Kasumi-1 (cell line): ENCODE data around the gene CEP112.
"Not testable (repeated sequence)": the region's sequence is repeated elsewhere in the genome, so short reads cannot be mapped to it uniquely, and the experiment has no call there.

ENCODE experiments used
- DNase-seq, 2 experiments: peaks; one replicate each; lab custom pipeline; 2025; lab: John Stamatoyannopoulos, UW

Gene CEP112

GRCh38 chr17:65683428-65683827, 508.5 kb downstream of the CEP112 start:
- no peak for DNase-seq

GRCh38 chr17:65681763-65682162, 510.2 kb downstream of the CEP112 start:
- DNase-seq, result not testable (repeated sequence)

- no peak for DNase-seq
Measured at GRCh38 chr17:65679165-65679845, 512.6 kb downstream of the CEP112 start.

GRCh38 chr17:65678546-65678945, 513.4 kb downstream of the CEP112 start:
- no peak for DNase-seq

GRCh38 chr17:65677932-65678331, 514.0 kb downstream of the CEP112 start:
- no peak for DNase-seq

GRCh38 chr17:65674246-65675045, 517.5 kb downstream of the CEP112 start:
- no peak for DNase-seq

- no peak for DNase-seq
Measured at GRCh38 chr17:65670667-65671371, 521.1 kb downstream of the CEP112 start.

GRCh38 chr17:65668211-65668610, 523.7 kb downstream of the CEP112 start:
- no peak for DNase-seq

- DNase-seq, result no peak
Measured at GRCh38 chr17:65667656-65668055, 524.3 kb downstream of the CEP112 start.

- DNase-seq, result no peak
Measured at GRCh38 chr17:65666876-65667321, 525.0 kb downstream of the CEP112 start.

GRCh38 chr17:65665966-65666365, 526.0 kb downstream of the CEP112 start:
- DNase-seq, result no peak

- DNase-seq, result no peak
Measured at GRCh38 chr17:65664696-65665095, 527.2 kb downstream of the CEP112 start.

GRCh38 chr17:65664266-65664665, 527.7 kb downstream of the CEP112 start:
- DNase-seq, result no peak

- DNase-seq, result no peak
Measured at GRCh38 chr17:65662196-65662595, 529.7 kb downstream of the CEP112 start.

- DNase-seq, result no peak
Measured at GRCh38 chr17:65660947-65661346, 531.0 kb downstream of the CEP112 start.

GRCh38 chr17:65660078-65660477, 531.9 kb downstream of the CEP112 start:
- no peak for DNase-seq

- no peak for DNase-seq
Measured at GRCh38 chr17:65659512-65659911, 532.4 kb downstream of the CEP112 start.

GRCh38 chr17:65657251-65657828, 534.6 kb downstream of the CEP112 start:
- DNase-seq, result no peak

GRCh38 chr17:65656390-65657250, 535.3 kb downstream of the CEP112 start:
- no peak for DNase-seq

GRCh38 chr17:65655706-65656105, 536.2 kb downstream of the CEP112 start:
- DNase-seq, result no peak

- DNase-seq, result no peak
Measured at GRCh38 chr17:65644545-65644944, 547.4 kb downstream of the CEP112 start.
